PC-9 (cell line): Measurements from ENCODE around the gene PLEKHM1.

Source experiments
- EZH2 ChIP-seq: fragments of 200-600 bp; sonication (generic); IDR thresholded peaks from 2 replicates; pipeline ENCODE4 v1.8.0; 2017; ENCODE audit warnings: antibody characterized with exemption, low read depth
- TF ChIP-seq, protein P1 (sequence below): fragments of 200-600 bp; sonication (generic); conservative IDR thresholded peaks from 2 replicates; pipeline ENCODE4 v1.6.1; 2017; ENCODE audit warnings: mixed run types, antibody characterized with exemption, mild to moderate bottlenecking, moderate library complexity

DNA sequence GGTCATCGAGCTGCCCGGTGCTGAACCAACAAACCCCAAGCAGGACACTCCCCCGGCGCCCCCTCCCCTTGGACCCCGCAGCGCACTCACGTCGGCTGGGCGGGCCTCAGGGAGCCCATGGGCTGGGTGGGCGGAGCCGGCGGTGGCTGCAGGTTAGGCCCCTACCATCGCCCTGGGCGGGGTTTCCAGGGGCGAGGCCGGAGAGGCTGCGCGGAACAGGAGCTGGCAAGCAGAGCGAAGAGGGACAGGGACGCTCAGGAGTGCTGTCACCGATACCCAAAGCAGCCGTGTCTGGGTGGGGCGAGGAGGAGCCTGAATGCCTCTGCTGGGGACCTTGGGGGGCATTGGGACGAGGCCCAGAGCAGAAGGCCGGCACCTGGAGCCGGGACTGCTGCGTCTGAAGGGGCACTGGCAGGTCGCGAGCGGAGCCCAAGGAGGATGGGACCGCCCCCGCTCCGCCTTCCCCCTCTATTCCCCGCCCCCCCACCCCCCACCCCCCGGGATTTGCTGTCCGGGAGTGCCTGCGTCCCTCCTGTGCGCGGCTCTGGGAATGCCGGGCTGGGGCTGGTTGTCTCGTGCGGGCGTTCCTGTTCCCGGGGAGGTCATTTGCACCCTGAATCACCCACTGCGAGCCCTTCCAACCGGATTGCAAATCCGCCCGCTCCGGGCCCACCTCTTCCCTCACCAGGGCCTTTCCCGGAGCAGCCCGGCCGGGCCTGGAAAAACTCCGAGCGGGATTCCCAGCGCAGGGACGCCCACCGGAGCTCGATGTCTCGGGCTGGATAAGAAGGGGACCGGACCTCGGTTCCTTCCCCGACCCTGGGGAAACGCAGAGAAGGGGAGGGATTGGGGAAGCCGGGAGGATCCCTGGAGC is 58.8 kb downstream of the PLEKHM1 start:
- TF ChIP-seq, protein P1, sequence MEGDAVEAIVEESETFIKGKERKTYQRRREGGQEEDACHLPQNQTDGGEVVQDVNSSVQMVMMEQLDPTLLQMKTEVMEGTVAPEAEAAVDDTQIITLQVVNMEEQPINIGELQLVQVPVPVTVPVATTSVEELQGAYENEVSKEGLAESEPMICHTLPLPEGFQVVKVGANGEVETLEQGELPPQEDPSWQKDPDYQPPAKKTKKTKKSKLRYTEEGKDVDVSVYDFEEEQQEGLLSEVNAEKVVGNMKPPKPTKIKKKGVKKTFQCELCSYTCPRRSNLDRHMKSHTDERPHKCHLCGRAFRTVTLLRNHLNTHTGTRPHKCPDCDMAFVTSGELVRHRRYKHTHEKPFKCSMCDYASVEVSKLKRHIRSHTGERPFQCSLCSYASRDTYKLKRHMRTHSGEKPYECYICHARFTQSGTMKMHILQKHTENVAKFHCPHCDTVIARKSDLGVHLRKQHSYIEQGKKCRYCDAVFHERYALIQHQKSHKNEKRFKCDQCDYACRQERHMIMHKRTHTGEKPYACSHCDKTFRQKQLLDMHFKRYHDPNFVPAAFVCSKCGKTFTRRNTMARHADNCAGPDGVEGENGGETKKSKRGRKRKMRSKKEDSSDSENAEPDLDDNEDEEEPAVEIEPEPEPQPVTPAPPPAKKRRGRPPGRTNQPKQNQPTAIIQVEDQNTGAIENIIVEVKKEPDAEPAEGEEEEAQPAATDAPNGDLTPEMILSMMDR: no peak
- TF ChIP-seq EZH2: no peak
